GM12878 (cell line): ENCODE measurements around the gene PMS1.

Source experiments
- HDAC2 ChIP-seq: fragments of 200-600 bp; sonication (generic); IDR thresholded peaks from 2 replicates; pipeline ENCODE4 v1.6.1; 2017
- RFX5 ChIP-seq: IDR thresholded peaks from 2 replicates; pipeline ENCODE4 v1.6.1; 2011; ENCODE audit warnings: low read depth, low read length, improper control_type of control experiment
- ZNF384 ChIP-seq: IDR thresholded peaks from 2 replicates; pipeline ENCODE4 v1.6.1; 2012; ENCODE audit warnings: low read depth, mild to moderate bottlenecking, low read length, improper control_type of control experiment, borderline replicate concordance
- TF ChIP-seq, protein P1 (sequence below), 3 experiments: IDR thresholded peaks in 2 of 3; conservative IDR thresholded peaks in 1 of 3; 2 replicates each; pipeline ENCODE4 v1.5.1; 2011; ENCODE audit warnings: low read depth in 3 of 3, low read length in 3 of 3, mild to moderate bottlenecking in 3 of 3, control low read depth in 2 of 3, moderate library complexity in 2 of 3, inconsistent platforms in 1 of 3, mixed read lengths in 1 of 3; ENCODE audit not compliant: control insufficient read depth in 2 of 3, insufficient read depth in 1 of 3; ENCODE audit errors: extremely low read depth in 1 of 3

DNA sequence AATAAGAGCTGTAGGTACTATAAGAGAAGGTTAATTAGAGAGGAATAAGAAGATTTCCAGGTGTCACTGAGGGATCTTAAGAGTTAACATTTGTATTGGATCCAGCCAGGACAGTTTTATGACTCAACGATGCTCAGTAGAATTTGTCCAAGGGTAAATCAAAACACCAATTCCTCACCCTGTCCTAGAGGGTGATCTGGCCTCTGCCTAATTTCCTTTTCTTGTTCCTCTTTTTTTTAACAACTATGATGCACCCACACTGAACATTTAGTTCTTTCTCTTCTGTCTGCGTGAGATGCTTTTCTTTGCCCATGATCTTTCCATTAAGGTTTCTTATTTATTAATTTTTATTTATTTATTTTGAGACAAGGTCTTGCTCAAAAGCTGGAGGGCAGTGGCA, 92.0 kb downstream of the PMS1 start:
- TF ChIP-seq, protein P1, sequence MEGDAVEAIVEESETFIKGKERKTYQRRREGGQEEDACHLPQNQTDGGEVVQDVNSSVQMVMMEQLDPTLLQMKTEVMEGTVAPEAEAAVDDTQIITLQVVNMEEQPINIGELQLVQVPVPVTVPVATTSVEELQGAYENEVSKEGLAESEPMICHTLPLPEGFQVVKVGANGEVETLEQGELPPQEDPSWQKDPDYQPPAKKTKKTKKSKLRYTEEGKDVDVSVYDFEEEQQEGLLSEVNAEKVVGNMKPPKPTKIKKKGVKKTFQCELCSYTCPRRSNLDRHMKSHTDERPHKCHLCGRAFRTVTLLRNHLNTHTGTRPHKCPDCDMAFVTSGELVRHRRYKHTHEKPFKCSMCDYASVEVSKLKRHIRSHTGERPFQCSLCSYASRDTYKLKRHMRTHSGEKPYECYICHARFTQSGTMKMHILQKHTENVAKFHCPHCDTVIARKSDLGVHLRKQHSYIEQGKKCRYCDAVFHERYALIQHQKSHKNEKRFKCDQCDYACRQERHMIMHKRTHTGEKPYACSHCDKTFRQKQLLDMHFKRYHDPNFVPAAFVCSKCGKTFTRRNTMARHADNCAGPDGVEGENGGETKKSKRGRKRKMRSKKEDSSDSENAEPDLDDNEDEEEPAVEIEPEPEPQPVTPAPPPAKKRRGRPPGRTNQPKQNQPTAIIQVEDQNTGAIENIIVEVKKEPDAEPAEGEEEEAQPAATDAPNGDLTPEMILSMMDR (IDR thresholded peaks at IDR 0.05 in 2 of 3, conservative IDR thresholded peaks at IDR 0.05 in 1 of 3; ENCODE audit: control insufficient read depth in 2 of 3, extremely low read depth in 1 of 3, insufficient read depth in 1 of 3, low read depth in 3 of 3, low read length in 3 of 3) = no peak
- TF ChIP-seq RFX5 (no peak), ZNF384 (no peak), HDAC2 (no peak)
